ENCODE data around the gene PRSS16.

DNA sequence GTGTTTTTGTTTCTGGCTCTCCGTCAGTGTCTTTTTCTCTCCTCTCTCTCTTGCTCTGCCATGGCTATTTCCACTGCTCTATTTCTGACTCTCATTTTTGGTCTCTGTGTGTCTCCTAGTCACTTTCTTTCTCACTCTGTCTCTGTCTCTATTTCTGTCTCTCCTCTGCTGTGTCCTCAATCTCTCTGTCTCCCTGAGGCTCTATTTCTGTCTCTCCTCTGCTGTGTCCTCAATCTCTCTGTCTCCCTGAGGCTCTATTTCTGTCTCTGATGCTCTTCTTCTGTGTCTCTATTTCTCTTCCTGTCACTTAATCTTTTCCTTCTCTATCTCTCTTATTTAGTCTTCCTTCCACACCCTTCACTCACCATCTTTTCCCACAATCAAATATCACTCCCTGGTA is 8.4 kb downstream of the PRSS16 start:
- TF ChIP-seq, protein P1, sequence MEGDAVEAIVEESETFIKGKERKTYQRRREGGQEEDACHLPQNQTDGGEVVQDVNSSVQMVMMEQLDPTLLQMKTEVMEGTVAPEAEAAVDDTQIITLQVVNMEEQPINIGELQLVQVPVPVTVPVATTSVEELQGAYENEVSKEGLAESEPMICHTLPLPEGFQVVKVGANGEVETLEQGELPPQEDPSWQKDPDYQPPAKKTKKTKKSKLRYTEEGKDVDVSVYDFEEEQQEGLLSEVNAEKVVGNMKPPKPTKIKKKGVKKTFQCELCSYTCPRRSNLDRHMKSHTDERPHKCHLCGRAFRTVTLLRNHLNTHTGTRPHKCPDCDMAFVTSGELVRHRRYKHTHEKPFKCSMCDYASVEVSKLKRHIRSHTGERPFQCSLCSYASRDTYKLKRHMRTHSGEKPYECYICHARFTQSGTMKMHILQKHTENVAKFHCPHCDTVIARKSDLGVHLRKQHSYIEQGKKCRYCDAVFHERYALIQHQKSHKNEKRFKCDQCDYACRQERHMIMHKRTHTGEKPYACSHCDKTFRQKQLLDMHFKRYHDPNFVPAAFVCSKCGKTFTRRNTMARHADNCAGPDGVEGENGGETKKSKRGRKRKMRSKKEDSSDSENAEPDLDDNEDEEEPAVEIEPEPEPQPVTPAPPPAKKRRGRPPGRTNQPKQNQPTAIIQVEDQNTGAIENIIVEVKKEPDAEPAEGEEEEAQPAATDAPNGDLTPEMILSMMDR (IDR thresholded peaks at IDR 0.05) = no peak
- TF ChIP-seq POLR2A (IDR thresholded peaks at IDR 0.05) = no peak

Data from thyroid gland (tissue), 4 donors.